Left lung (tissue), 10 donors: ENCODE data around the gene RBFOX2. TPM values are rescaled to one million over a fixed set of nuclear protein-coding genes. Genes with fewer than 3 reads are reported as not detected.

Experiments
- ATAC-seq: fragments of 200-7000 bp; cut with Tn5 transposase; one replicate; pipeline ENCODE4 v1.9.1; 2020; ENCODE audit warnings: moderate library complexity
- DNase-seq, 4 donors: peaks; one replicate each; pipeline ENCODE4 v3.0.0-alpha.2; 2013 to 2020
- H3K27ac ChIP-seq, 2 donors: fragments of 200-600 bp; sonication (generic) in 1 of 2; one replicate each; pipeline versions ENCODE4 v1.5.0 to v1.8.0; 2020 to 2021
- H3K27me3 ChIP-seq, 2 donors: fragments of 200-600 bp; sonication (generic) in 1 of 2; one replicate each; pipeline versions ENCODE4 v1.5.0 to v1.8.0; 2020 to 2021
- H3K36me3 ChIP-seq, 2 donors: fragments of 200-600 bp; sonication (generic) in 1 of 2; one replicate each; pipeline versions ENCODE4 v1.5.0 to v1.8.0; 2020 to 2021
- H3K4me1 ChIP-seq, 2 donors: fragments of 200-600 bp; one replicate each; pipeline ENCODE4 v1.8.0; 2021
- H3K4me3 ChIP-seq, 2 donors: fragments of 200-600 bp; sonication (generic) in 1 of 2; one replicate each; pipeline versions ENCODE4 v1.5.0 to v1.8.0; 2020 to 2021; ENCODE audit warnings: mild to moderate bottlenecking in 1 of 2
- H3K9me3 ChIP-seq, 2 donors: fragments of 200-600 bp; sonication (generic) in 1 of 2; one replicate each; pipeline versions ENCODE4 v1.5.0 to v1.8.0; 2020 to 2021
- CTCF ChIP-seq, 2 donors: fragments of 200-600 bp; sonication (generic) in 1 of 2; IDR thresholded peaks; one replicate each; pipeline versions ENCODE4 v1.5.0 to v1.8.0; 2021; ENCODE audit warnings: antibody characterized with exemption in 2 of 2
- intact Hi-C, 2 donors: fragments of 100-400 bp; cut with DNase I; formaldehyde crosslinking; loops; one replicate each; pipeline versions ENCODE4 v1.11.2 to v1.14.2; 2022
- polyA plus RNA-seq, 6 donors: library from polyadenylated mRNA; unstranded; fragments of 120-200 nt; gene quantifications; one replicate each; pipeline ENCODE4 v1.2.1, GENCODE V29; 2013; ENCODE audit not compliant: insufficient read length in 6 of 6
- total RNA-seq, 2 donors: library from RNA; stranded (reverse); fragmentation: NEBNext Ultra II Directional; extraction: Animal tissue kit (Norgen Biotek cat#: 25700); gene quantifications; one replicate each; pipeline ENCODE4 v1.2.1, GENCODE V29; 2021
- donor health status: DM: no; HTN: yes; CAD: no.
- donor health status: DM: no; HTN: no; CAD: no.

Gene RBFOX2
- total and polyA plus RNA-seq, 8 donors = 63.1 to 171 (median 154) TPM

GRCh38 chr22:35910003-35910769 lies 118.4 kb downstream of the RBFOX2 start:
- Histone ChIP-seq H3K27ac (no peak overlapping the region), H3K36me3 (no peaks in the 10 kb centered on the region), H3K4me1 (peaks cover 0 to 35% of the 10 kb centered on the region in 2 donors), H3K27me3 (no peaks in the 10 kb centered on the region), H3K9me3 (no peaks in the 10 kb centered on the region), H3K4me3 (no peak overlapping the region)
- TF ChIP-seq CTCF (IDR thresholded peaks at IDR 0.05) = no peak
- no peak for DNase-seq
- ATAC-seq = no peak
- intact Hi-C loops = no loop called here

- intact Hi-C loops = no loop called here
- H3K36me3 ChIP-seq = no peaks in the 10 kb centered on the region
- H3K27me3 ChIP-seq = no peaks in the 10 kb centered on the region
- H3K27ac ChIP-seq = no peak overlapping the region
- H3K4me1 ChIP-seq = peaks cover 0 to 10% of the 10 kb centered on the region in 2 donors
- H3K4me3 ChIP-seq = no peak overlapping the region
- H3K9me3 ChIP-seq = no peaks in the 10 kb centered on the region
- TF ChIP-seq CTCF (IDR thresholded peaks at IDR 0.05) = no peak
- ATAC-seq (no peak), DNase-seq (no peak)
Observed at GRCh38 chr22:35905894-35906293, 122.7 kb downstream of the RBFOX2 start.

GRCh38 chr22:35904752-35905151 lies 123.9 kb downstream of the RBFOX2 start:
- no peak for TF ChIP-seq CTCF (IDR thresholded peaks at IDR 0.05)
- intact Hi-C loops = no loop called here
- ATAC-seq = no peak
- no peaks in the 10 kb centered on the region for H3K27me3 ChIP-seq
- no peaks in the 10 kb centered on the region for H3K36me3 ChIP-seq
- no peak for DNase-seq
- H3K4me3 ChIP-seq = no peak overlapping the region
- H3K9me3 ChIP-seq = no peaks in the 10 kb centered on the region
- H3K4me1 ChIP-seq = peaks cover 3 to 4% of the 10 kb centered on the region in 2 donors
- H3K27ac ChIP-seq = no peak overlapping the region

GRCh38 chr22:35904336-35904692 lies 124.3 kb downstream of the RBFOX2 start:
- DNase-seq = no peak
- intact Hi-C loops = no loop called here
- no peak overlapping the region for H3K27ac ChIP-seq
- ATAC-seq = no peak
- no peak for TF ChIP-seq CTCF (IDR thresholded peaks at IDR 0.05)
- H3K36me3 ChIP-seq = no peaks in the 10 kb centered on the region
- no peaks in the 10 kb centered on the region for H3K9me3 ChIP-seq
- no peak overlapping the region for H3K4me3 ChIP-seq
- H3K27me3 ChIP-seq = no peaks in the 10 kb centered on the region
- peaks cover 3 to 6% of the 10 kb centered on the region in 2 donors for H3K4me1 ChIP-seq

- no peak for ATAC-seq
- TF ChIP-seq CTCF (IDR thresholded peaks at IDR 0.05) = no peak
- H3K36me3 ChIP-seq = no peaks in the 10 kb centered on the region
- H3K27ac ChIP-seq = no peak overlapping the region
- peaks cover 3 to 6% of the 10 kb centered on the region in 2 donors for H3K4me1 ChIP-seq
- H3K9me3 ChIP-seq = no peaks in the 10 kb centered on the region
- intact Hi-C loops = no loop called here
- H3K27me3 ChIP-seq = no peaks in the 10 kb centered on the region
- no peak overlapping the region for H3K4me3 ChIP-seq
- no peak for DNase-seq
Observed at GRCh38 chr22:35903571-35904335, 124.9 kb downstream of the RBFOX2 start.
